Activated T-helper 17 cell treated with anti-CD3 and anti-CD28 coated beads, Interleukin-2, amount 50 U/mL, for 72 hours (primary cell): ENCODE measurements around the gene OSBPL3. TPM values are rescaled to one million over a fixed set of nuclear protein-coding genes. Genes with fewer than 3 reads are reported as not detected.

Source experiments
- ATAC-seq: fragments of 150-1000 bp; cut with Tn5 transposase; replicated peaks from 2 replicates; pipeline ENCODE4 v1.10.0; 2021; ENCODE audit warnings: mild to moderate bottlenecking, moderate library complexity
- H3K27ac Mint-ChIP-seq: one replicate; pipeline ENCODE4 v1.8.0; 2022; ENCODE audit warnings: mixed read lengths
- H3K27me3 Mint-ChIP-seq: one replicate; pipeline ENCODE4 v1.8.0; 2022; ENCODE audit warnings: mixed read lengths
- H3K36me3 Mint-ChIP-seq: one replicate; pipeline ENCODE4 v1.8.0; 2022; ENCODE audit warnings: low read depth, mild to moderate bottlenecking, mixed read lengths
- H3K4me1 Mint-ChIP-seq: one replicate; pipeline ENCODE4 v1.8.0; 2022; ENCODE audit warnings: mixed read lengths
- H3K4me3 Mint-ChIP-seq: one replicate; pipeline ENCODE4 v1.8.0; 2022; ENCODE audit warnings: mild to moderate bottlenecking, mixed read lengths
- H3K9me3 Mint-ChIP-seq: one replicate; pipeline ENCODE4 v1.8.0; 2022; ENCODE audit warnings: mixed read lengths
- total RNA-seq, 2 donors: library from RNA; stranded (reverse); gene quantifications; one replicate each; pipeline ENCODE4 v1.2.3, GENCODE V29; 2022

The OSBPL3 gene
- total RNA-seq, 2 donors from 2014 or later: 57.6 to 70.6 TPM

DNA sequence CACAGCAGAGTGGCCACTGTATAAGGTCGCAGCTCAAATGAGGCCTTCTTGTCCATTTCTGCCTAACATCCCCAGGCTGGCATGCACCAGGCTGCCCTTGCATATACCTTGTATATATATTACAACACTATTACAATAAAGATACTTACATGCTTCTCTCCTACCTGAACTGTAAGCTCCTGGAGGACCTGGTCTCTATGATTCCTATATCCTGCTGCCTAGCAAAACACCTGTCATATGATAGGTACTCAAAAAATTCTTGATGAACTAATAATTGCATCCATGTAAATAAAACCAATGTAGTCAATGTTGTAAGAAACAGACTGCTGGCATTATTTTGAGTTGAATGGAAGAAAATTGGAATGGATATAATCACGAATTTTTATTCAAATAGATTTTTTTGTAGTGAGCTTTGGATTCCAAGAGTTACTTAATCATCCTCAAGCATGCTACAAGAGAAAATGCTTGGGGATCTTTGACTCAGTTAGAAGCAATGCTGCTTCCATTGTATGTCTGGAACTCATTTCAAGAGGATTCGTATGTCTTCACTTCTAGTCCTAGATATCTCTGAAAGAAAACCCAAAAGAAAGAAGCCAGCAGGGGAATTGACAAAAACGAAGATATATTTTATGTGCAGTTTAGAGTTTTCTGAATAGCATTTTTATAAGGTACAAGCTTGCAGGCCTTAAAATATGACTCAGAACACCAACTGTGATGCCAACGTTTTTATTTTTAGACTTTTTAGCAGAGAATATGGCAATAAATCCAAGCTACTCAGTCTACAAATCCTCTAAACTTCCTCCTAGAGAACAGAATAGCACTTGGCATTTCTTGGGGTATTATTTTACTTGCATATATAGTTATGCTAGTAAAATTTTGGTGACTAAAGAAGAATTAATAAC lies 53.1 kb downstream of the OSBPL3 start:
- Mint-ChIP-seq H3K27me3 (no peaks in the 10 kb centered on the region), H3K27ac (peak overlapping the region; percentile 92)

DNA sequence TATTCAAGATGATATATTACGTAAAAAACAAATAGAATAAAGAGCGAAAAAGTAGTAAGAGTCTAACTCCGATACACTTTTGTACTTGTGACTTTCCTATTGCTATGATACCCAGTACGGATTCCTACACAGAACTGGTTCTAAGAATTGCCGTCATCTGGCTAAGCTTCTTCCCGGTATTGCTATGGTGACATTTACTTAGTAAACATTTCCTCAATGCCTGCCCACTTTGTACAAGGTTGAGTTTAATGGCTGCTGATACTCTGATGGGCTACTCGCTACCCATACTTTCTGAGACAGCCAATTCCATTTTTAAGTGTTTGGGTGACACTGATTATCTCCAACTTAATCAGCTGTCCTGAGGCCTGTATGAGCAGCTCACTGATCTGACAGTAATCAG lies 55.6 kb downstream of the OSBPL3 start:
- peak; percentile 77 for ATAC-seq
- Mint-ChIP-seq H3K36me3 (peaks cover 16% of the 10 kb centered on the region), H3K4me3 (peak overlapping the region; percentile 75)

More for the DNA sequence above, 53.1 kb downstream of the OSBPL3 start:
- H3K36me3 Mint-ChIP-seq: peaks cover 22% of the 10 kb centered on the region
- H3K9me3 Mint-ChIP-seq: peaks cover 3% of the 10 kb centered on the region
- no peak for ATAC-seq
- H3K4me3 Mint-ChIP-seq: no peak overlapping the region
- peaks cover 61% of the 10 kb centered on the region for H3K4me1 Mint-ChIP-seq

DNA sequence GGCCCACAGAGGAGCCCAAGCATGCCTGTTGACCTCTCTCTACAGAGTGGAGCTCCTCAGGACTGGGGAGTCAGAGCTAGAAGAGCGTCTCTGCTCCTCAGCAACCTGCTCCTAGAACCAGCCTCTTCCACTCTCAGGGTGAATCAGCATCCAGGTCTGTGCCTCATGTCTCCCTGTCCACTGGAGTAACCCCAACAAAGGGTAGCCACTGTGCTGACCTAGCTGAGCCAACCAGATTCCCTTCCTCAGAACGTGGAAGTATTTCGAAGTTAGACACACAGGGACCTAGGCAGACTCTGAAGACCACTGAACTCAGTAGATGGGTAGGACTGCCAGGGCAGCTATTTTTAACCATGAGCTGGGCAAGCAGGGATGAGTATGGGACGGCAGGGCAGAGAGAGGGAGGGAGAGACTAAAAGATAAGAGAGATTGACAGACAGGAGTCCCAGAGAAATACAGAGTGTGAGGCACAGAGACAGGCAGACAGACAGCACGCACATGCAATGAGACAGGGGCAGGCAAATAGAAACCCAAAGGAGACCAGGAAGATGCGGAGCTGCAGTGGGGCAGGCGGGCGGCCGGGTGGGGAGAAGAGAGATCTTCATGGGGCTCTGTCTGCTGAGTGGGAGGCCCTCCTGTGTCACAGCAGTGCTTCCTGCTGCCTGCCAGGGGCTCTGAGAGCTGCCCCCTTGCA lies 56.7 kb downstream of the OSBPL3 start:
- Mint-ChIP-seq H3K4me1 (peaks cover 67% of the 10 kb centered on the region), H3K9me3 (no peaks in the 10 kb centered on the region), H3K27ac (peak overlapping the region; percentile 92), H3K27me3 (no peaks in the 10 kb centered on the region), H3K36me3 (peaks cover 16% of the 10 kb centered on the region), H3K4me3 (peak overlapping the region; percentile 75)
- peak; percentile 31 for ATAC-seq

More for the DNA sequence above, 55.6 kb downstream of the OSBPL3 start:
- Mint-ChIP-seq H3K27me3 (no peaks in the 10 kb centered on the region), H3K9me3 (no peaks in the 10 kb centered on the region), H3K4me1 (peaks cover 64% of the 10 kb centered on the region), H3K27ac (peak overlapping the region; percentile 92)

DNA sequence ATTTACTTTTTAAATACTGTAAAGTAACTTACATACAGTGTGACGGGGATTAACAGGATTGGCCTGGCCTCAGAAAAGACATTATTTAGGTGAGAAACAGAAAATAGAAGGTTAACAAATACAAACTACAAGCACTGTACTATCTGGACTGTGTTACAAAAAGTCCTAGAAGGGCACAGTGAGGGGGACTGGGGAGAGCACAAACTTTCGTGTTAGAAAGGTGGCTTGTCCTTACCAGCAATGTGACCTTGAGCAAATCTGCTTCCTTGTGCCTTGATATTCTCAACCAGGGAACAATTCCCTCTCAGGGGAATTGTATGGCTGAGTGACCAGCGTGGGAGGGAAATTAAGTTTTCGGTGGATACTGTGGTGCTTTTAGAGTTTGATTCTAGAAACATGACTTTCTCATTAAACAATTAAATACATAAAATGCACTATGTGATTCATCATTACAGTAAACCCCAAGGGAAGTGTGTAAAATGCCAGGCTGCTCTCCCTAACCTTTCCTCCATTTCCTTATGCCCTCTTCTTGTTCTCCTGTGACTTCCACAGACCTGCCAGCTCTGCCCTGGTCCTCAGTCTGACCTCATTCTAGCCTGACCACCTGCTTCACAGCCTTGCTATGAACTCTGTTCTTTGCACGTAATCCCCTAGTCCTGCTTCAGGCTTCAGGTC lies 57.7 kb downstream of the OSBPL3 start:
- Mint-ChIP-seq H3K9me3 (no peaks in the 10 kb centered on the region), H3K27me3 (no peaks in the 10 kb centered on the region), H3K27ac (peak overlapping the region; percentile 92), H3K4me1 (peaks cover 72% of the 10 kb centered on the region), H3K36me3 (peaks cover 16% of the 10 kb centered on the region), H3K4me3 (peak overlapping the region; percentile 75)
- ATAC-seq: no peak

DNA sequence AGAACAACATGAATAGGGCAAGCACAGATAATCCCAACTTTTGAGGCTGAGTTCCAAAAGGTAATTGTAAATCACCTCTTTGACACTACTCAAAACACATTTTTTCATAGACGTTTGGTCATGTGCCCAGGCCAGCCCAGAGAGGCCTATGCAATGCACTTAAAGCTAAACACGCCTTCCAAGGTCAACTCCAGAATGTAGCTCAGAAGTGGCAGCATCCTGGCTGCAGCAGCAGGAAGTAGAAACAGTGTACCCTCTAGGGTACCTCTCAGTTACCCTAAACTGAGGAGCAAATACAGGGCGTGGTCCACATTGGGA lies 58.7 kb downstream of the OSBPL3 start:
- peak; percentile 5 for ATAC-seq
- Mint-ChIP-seq H3K27me3 (no peaks in the 10 kb centered on the region), H3K4me1 (peaks cover 74% of the 10 kb centered on the region), H3K27ac (peak overlapping the region; percentile 92), H3K4me3 (peak overlapping the region; percentile 75), H3K9me3 (no peaks in the 10 kb centered on the region), H3K36me3 (peaks cover 19% of the 10 kb centered on the region)

DNA sequence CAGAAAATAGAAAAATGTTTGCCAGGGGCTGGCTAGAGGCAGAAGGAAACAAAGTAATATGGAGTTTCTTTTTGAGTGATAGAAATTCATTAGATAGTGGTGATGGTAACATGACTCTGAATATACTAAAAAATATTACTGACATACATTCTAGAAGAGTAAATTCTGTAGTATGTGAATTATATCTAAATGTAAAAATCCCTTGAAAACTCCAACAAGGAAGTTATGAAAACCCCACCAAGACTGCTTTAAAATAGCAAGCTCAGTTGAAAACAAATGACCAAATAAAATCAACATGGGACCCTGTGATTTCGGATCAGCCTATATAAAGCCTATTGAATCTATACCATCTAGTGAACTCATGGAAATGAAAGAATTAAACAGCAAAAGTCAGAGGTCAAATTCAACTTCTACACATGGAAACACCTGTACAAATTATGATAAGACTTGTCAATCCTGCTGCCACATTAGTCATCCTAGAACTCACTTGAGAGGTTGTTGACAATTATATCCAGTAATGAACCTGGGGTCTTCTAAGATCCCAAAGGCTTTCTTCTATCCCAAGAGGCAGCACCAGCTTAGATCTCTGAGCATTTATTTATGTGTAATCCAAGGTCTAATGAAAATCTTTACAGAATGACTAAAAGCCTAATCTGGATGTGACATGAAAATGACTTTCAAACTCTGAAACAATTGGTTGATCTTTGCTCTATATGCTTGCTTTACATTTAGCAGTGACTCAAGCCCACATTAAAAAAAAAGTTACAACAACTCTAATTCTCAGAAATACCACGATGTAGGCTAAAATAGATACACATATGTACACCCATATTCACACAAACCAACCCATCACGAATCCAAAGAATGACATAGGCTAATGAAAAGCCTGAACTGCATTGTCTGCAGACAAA lies 59.3 kb downstream of the OSBPL3 start:
- Mint-ChIP-seq H3K27ac (peak overlapping the region; percentile 92), H3K4me3 (peak overlapping the region; percentile 75), H3K4me1 (peaks cover 79% of the 10 kb centered on the region), H3K36me3 (peaks cover 22% of the 10 kb centered on the region), H3K27me3 (no peaks in the 10 kb centered on the region), H3K9me3 (no peaks in the 10 kb centered on the region)
- ATAC-seq: peak; percentile 68

DNA sequence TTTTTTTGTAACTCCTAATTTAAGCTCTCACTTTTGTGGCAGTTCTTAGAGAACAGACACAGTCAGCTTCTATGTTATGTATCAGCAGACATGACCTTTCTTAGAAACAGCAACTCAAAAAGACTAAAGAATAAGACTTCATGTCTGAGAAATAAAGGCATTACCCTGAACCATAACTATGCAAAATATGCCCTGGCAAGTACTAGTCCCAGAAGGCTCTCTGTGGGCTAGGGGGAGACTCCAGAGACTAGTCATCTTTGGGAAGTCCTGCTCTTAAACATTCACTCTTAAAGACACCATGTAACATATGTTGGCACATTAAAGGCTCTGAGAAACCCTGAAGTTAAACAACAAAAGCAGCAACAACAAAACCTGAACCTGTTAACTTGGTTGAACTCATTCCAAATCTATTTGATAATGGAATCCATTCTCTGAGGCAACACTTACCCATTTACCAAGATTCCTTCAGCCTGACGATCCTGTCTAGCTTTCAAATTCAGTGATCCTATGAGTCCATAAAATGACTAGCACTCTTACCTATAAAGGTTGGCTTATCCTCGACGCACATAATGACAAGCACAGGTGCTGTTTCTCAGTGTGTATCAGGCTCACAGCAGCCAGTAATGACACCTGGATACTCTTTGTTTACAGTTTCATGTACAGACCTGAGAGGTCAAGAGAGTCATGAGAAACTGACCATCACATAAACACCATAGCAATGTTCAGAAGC lies 62.3 kb downstream of the OSBPL3 start:
- peak; percentile 61 for ATAC-seq
- Mint-ChIP-seq H3K27ac (peak overlapping the region; percentile 75), H3K9me3 (no peaks in the 10 kb centered on the region)

DNA sequence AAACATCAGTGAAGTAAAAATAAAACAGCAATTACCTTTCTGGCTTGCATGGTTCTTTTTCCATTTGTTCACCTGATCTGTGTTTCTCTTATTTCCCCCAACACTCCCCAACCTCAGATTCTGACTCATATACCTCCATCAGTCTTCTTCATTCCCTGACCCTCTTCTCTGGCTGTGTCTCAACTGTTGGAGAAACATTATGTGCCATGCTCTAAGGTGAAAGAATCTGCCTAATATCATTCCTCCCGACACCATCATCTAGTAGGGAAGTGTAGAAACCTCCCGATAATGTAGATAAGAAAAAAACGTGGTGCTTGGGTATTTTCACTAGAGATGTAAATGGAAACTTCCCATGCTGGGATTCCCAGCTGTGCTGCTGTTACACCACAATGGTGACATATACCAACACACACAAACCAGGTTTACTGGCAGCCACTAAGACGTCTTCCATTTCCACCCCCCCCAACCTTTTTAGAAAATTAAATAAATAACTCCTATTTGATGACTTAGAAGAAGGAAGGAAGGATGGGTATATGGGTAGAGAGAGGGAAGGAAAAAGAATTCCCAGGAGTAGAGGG lies 63.4 kb downstream of the OSBPL3 start:
- no peaks in the 10 kb centered on the region for H3K9me3 Mint-ChIP-seq
- H3K27ac Mint-ChIP-seq: peak overlapping the region; percentile 75
- peak; percentile 33 for ATAC-seq
- peaks cover 29% of the 10 kb centered on the region for H3K36me3 Mint-ChIP-seq
- peak overlapping the region; percentile 65 for H3K4me3 Mint-ChIP-seq
- H3K27me3 Mint-ChIP-seq: no peaks in the 10 kb centered on the region
- H3K4me1 Mint-ChIP-seq: peaks cover 84% of the 10 kb centered on the region

More for the DNA sequence above, 62.3 kb downstream of the OSBPL3 start:
- peak overlapping the region; percentile 65 for H3K4me3 Mint-ChIP-seq
- no peaks in the 10 kb centered on the region for H3K27me3 Mint-ChIP-seq
- peaks cover 31% of the 10 kb centered on the region for H3K36me3 Mint-ChIP-seq
- peaks cover 82% of the 10 kb centered on the region for H3K4me1 Mint-ChIP-seq

DNA sequence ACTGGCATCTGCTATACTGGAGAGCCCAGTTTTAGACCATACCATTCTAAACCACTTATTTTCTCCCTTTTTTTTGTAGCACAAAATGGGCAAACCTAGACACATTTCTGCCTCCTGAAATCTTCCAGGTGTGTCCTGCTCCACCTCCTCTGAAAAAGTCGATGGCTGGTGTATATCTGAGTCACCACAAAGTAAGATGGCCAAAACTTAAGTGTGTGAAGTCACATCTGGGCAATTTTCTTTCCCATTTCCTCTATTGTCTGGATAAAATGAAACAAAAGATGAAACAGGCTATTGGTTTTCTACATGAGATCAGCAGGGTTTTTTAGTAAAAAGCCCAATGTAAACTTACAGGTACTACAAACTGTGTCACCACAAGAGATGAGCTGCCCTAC lies 65.5 kb downstream of the OSBPL3 start:
- Mint-ChIP-seq H3K27ac (peak overlapping the region; percentile 44), H3K36me3 (peaks cover 27% of the 10 kb centered on the region), H3K4me1 (peaks cover 81% of the 10 kb centered on the region), H3K4me3 (peak overlapping the region; percentile 76), H3K9me3 (no peaks in the 10 kb centered on the region), H3K27me3 (no peaks in the 10 kb centered on the region)
- ATAC-seq: peak; percentile 23

DNA sequence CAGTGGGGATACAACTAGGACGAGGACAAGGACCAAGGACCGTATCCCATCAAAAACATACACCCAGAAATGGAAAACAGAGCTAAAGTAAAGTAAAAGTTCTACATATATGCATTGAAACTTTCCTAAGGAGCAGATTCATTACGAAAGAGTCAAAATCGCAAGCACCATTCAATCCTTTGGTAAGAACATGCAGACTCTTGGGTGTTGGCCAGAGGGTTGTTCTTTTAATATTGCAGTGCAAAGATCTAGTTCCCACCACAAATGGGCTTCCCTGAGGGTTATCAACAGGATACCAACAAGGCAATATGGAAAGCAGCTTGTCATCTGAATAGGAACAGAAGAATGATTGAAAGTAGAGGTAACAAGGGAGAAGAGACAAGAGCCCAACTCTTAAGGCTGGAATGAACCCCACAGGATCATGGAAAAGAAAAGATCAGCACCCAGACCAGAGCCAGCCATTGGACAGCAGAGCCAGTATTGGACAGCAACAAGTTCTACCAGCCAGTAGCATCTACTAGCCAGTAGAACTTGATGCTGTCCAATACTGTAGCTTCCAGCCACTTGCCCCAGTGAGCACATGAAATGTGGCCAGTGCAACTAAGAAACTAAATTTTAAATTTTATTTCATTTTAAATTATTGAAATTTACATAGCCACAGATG lies 66.0 kb downstream of the OSBPL3 start:
- H3K27me3 Mint-ChIP-seq: no peaks in the 10 kb centered on the region
- peak overlapping the region; percentile 6 for H3K27ac Mint-ChIP-seq
- H3K4me1 Mint-ChIP-seq: peaks cover 76% of the 10 kb centered on the region
- peak overlapping the region; percentile 76 for H3K4me3 Mint-ChIP-seq
- ATAC-seq: no peak
- H3K36me3 Mint-ChIP-seq: peaks cover 27% of the 10 kb centered on the region
- no peaks in the 10 kb centered on the region for H3K9me3 Mint-ChIP-seq

DNA sequence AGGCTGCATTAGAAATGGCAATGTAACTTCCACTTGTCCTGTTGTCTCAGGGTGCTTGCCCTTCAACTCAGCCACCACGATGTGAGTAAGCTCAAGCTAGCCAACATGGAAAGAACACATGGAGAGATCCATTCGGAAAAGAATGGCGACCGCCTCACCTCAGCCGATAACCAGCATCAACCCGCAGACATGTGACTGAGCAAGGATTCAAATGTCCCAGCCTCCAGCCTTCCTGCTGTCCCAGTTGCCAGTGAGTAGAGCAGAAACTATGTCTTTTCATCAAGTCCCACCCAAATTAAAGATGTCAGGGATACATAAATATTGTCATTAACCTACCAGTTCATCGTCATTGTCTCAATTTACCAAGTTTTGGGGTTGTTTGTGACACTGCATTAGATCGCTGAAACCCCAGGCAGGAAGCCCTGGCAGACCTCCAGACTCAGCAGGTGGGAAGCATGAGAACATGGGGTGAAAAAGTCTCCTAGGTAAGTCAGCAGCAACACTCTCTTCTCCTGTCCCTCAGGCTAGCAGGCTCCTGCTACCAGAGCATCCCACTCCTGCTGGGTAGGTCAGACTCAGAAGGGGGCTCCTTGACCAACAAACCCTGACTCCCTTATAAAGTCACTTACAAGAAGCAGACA lies 67.0 kb downstream of the OSBPL3 start:
- H3K27ac Mint-ChIP-seq: peak overlapping the region; percentile 6
- peaks cover 66% of the 10 kb centered on the region for H3K4me1 Mint-ChIP-seq
- ATAC-seq: no peak
- H3K36me3 Mint-ChIP-seq: peaks cover 27% of the 10 kb centered on the region
- no peaks in the 10 kb centered on the region for H3K27me3 Mint-ChIP-seq
- H3K9me3 Mint-ChIP-seq: no peaks in the 10 kb centered on the region
- peak overlapping the region; percentile 76 for H3K4me3 Mint-ChIP-seq

DNA sequence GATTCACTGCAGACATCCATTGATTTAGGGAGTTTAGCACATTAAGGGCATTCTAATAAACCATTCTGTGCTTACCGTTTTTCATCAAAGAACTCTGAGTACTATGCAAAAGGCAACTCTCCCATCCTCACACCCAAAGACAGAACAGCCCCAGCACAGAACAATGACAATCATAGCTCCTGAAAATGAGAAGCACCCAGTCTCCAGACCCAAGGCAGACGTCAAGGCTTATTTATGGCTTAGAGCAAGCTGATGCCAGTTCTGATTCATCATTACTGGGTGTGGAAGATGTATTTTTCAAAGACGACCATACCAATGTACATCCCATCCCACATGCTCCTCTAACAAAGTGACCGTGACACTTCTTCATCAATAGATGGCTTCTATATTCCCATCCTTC lies 67.6 kb downstream of the OSBPL3 start:
- H3K4me3 Mint-ChIP-seq: peak overlapping the region; percentile 76
- H3K36me3 Mint-ChIP-seq: peaks cover 27% of the 10 kb centered on the region

More for the DNA sequence above, 67.6 kb downstream of the OSBPL3 start:
- no peak for ATAC-seq
- Mint-ChIP-seq H3K27ac (no peak overlapping the region), H3K9me3 (no peaks in the 10 kb centered on the region), H3K27me3 (no peaks in the 10 kb centered on the region), H3K4me1 (peaks cover 61% of the 10 kb centered on the region)
